Measurements from ENCODE around the gene BCKDHA. TPM values are rescaled to one million over a fixed set of nuclear protein-coding genes. Genes with fewer than 3 reads are reported as not detected.
"Not testable (repeated sequence)": the region's sequence is repeated elsewhere in the genome, so short reads cannot be mapped to it uniquely, and the experiment has no call there.

The BCKDHA gene
- total and polyA plus RNA-seq, 4 experiments from 2014 or later, result 23.6 to 65.1 (median 43.4) TPM

GRCh38 chr19:41435376-41435775 is 37.8 kb downstream of the BCKDHA start:
- H3K27ac ChIP-seq (ENCODE audit: low read depth, low read length); H3K4me3 Mint-ChIP-seq; H3K9me3 ChIP-seq (ENCODE audit: control insufficient read depth in 1 of 2, low read length in 2 of 2); H3K4me3 ChIP-seq (ENCODE audit: low read length in 2 of 2); H3K9me3 Mint-ChIP-seq; H3K27me3 Mint-ChIP-seq; POLR2A ChIA-PET (ENCODE audit: partially characterized antibody); intact Hi-C loops (cut with micrococcal nuclease); DNase-seq; H3K27me3 ChIP-seq (ENCODE audit: insufficient read depth, low read length): not testable (repeated sequence)
- H3K27ac Mint-ChIP-seq, result peak overlapping the region in 1 of 7 donors; percentile 30
- Histone ChIP-seq H3K4me1 (ENCODE audit: insufficient read depth, low read length) (peaks cover 26% of the 10 kb centered on the region), H3K36me3 (ENCODE audit: insufficient read depth, low read length) (peaks cover 14% of the 10 kb centered on the region)
- H3K36me3 Mint-ChIP-seq, result peaks cover 30 to 33% of the 10 kb centered on the region in 2 donors
- CTCF ChIA-PET (ENCODE audit: partially characterized antibody), result interaction anchor here (2.2 kb wide), 1 partner anchor 13 kb away, joined by 6 read pairs; no protein-coding TSS in a partner anchor
- peaks cover 14 to 22% (median 18%) of the 10 kb centered on the region in 4 donors for H3K4me1 Mint-ChIP-seq

GRCh38 chr19:41435936-41436673 is 38.5 kb downstream of the BCKDHA start:
- Histone ChIP-seq H3K4me1 (ENCODE audit: insufficient read depth, low read length) (peaks cover 25% of the 10 kb centered on the region), H3K36me3 (ENCODE audit: insufficient read depth, low read length) (peaks cover 14% of the 10 kb centered on the region), H3K27ac (ENCODE audit: low read depth, low read length) (no peak overlapping the region), H3K9me3 (ENCODE audit: control insufficient read depth in 1 of 2, low read length in 2 of 2) (no peaks in the 10 kb centered on the region), H3K4me3 (ENCODE audit: low read length in 2 of 2) (no peak overlapping the region), H3K27me3 (ENCODE audit: insufficient read depth, low read length) (no peaks in the 10 kb centered on the region)
- peaks cover 12 to 18% (median 17%) of the 10 kb centered on the region in 4 donors for H3K4me1 Mint-ChIP-seq
- H3K9me3 Mint-ChIP-seq, result no peaks in the 10 kb centered on the region
- no peak for DNase-seq
- no peaks in the 10 kb centered on the region for H3K27me3 Mint-ChIP-seq
- ChIA-PET CTCF (ENCODE audit: partially characterized antibody) (interaction anchor here (1.0 to 2.2 kb wide), 3 partner anchors 13 to 161 kb away, joined by 3 to 6 read pairs (median 4); no protein-coding TSS in a partner anchor), POLR2A (ENCODE audit: partially characterized antibody) (no interaction called here)
- intact Hi-C loops (cut with micrococcal nuclease), result no loop called here
- H3K27ac Mint-ChIP-seq, result no peak overlapping the region
- H3K4me3 Mint-ChIP-seq, result peak overlapping the region in 2 of 8 donors; percentile 15 to 64
- H3K36me3 Mint-ChIP-seq, result peaks cover 26 to 33% of the 10 kb centered on the region in 2 donors

GRCh38 chr19:41436674-41436951 is 39.0 kb downstream of the BCKDHA start:
- Mint-ChIP-seq H3K4me1 (peaks cover 10 to 16% (median 13%) of the 10 kb centered on the region in 4 donors), H3K27me3 (no peaks in the 10 kb centered on the region), H3K27ac (peak overlapping the region in 2 of 7 donors; percentile 23 to 57), H3K36me3 (peaks cover 23 to 29% of the 10 kb centered on the region in 2 donors), H3K9me3 (no peaks in the 10 kb centered on the region), H3K4me3 (peak overlapping the region in 4 of 8 donors; percentile 2 to 64 (median 25))
- ChIA-PET CTCF (ENCODE audit: partially characterized antibody) (interaction anchor here (1.0 to 2.2 kb wide), 3 partner anchors 12 to 161 kb away, joined by 3 to 6 read pairs (median 4); no protein-coding TSS in a partner anchor), POLR2A (ENCODE audit: partially characterized antibody) (interaction anchor here (1.2 kb wide), 1 partner anchor 73 kb away, joined by 3 read pairs; the partner anchor contains the start of gene B9D2)
- Histone ChIP-seq H3K36me3 (ENCODE audit: insufficient read depth, low read length) (peaks cover 13% of the 10 kb centered on the region), H3K4me1 (ENCODE audit: insufficient read depth, low read length) (peaks cover 20% of the 10 kb centered on the region), H3K27ac (ENCODE audit: low read depth, low read length) (no peak overlapping the region), H3K27me3 (ENCODE audit: insufficient read depth, low read length) (no peaks in the 10 kb centered on the region), H3K4me3 (ENCODE audit: low read length in 2 of 2) (no peak overlapping the region), H3K9me3 (ENCODE audit: control insufficient read depth in 1 of 2, low read length in 2 of 2) (no peaks in the 10 kb centered on the region)
- intact Hi-C loops (cut with micrococcal nuclease), result no loop called here
- no peak for DNase-seq

GRCh38 chr19:41437944-41438574 is 40.4 kb downstream of the BCKDHA start:
- Mint-ChIP-seq H3K4me1 (peaks cover 10 to 13% (median 11%) of the 10 kb centered on the region in 4 donors), H3K27ac (peak overlapping the region in 4 of 7 donors; percentile 2 to 88 (median 70)), H3K9me3 (no peaks in the 10 kb centered on the region), H3K36me3 (peaks cover 11 to 17% of the 10 kb centered on the region in 2 donors), H3K27me3 (no peaks in the 10 kb centered on the region), H3K4me3 (peak overlapping the region in 6 of 8 donors; percentile 5 to 80 (median 54))
- ChIA-PET CTCF (ENCODE audit: partially characterized antibody) (interaction anchor here (3.9 kb wide), 1 partner anchor 12 kb away, joined by 39 read pairs; no protein-coding TSS in a partner anchor), POLR2A (ENCODE audit: partially characterized antibody) (interaction anchor here (0.7 to 1.2 kb wide), 3 partner anchors 74 to 175 kb away, joined by 3 to 4 read pairs (median 3); partner anchors contain the start of gene B9D2)
- Histone ChIP-seq H3K36me3 (ENCODE audit: insufficient read depth, low read length) (peaks cover under 1% of the 10 kb centered on the region), H3K4me3 (ENCODE audit: low read length in 2 of 2) (no peak overlapping the region), H3K9me3 (ENCODE audit: control insufficient read depth in 1 of 2, low read length in 2 of 2) (no peaks in the 10 kb centered on the region), H3K4me1 (ENCODE audit: insufficient read depth, low read length) (peaks cover 19% of the 10 kb centered on the region), H3K27ac (ENCODE audit: low read depth, low read length) (no peak overlapping the region), H3K27me3 (ENCODE audit: insufficient read depth, low read length) (no peaks in the 10 kb centered on the region)
- intact Hi-C loops (cut with micrococcal nuclease), result no loop called here
- DNase-seq, result no peak

DNA sequence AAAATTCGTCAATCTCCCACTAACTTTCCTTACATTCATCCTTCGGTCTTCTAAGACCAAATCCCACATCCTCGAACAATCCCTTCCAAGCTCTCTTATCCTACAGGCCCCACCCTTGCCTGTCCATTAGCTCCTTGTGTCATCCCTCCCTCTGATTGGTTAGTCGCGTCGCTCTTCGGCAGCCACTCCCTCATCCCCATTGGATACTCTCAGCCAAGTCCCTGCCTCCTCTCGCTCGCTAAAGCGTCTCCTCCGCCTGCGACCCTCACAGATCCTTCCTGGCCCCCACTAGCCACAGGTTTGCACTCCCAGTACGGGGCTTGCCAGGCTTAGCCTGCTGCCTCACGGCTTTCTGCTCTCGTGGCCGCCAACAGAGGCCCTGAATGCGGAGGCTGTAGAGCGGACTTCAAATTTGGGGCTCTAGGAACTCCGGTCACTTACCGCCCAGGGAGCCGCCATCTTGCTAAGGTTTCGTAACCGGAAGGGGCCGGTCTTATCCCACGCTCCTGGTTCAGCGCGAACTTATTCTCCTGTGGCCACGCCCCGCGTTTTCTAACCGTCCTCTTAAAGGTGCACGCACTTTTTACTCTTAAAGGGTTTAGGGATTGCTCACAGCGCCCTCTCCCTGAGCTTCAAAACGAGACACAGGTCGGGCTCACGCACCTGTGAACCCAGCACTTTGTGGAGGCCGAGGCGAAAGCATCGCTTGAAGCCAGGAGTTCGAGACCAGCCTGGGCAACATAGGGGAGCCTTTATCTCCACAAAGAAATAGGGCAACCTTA is 42.0 kb downstream of the BCKDHA start, which contains the start of gene DMAC2:
Gene DMAC2 (minus strand): TSS at position 472 of the 782 bp plus-strand sequence. CDS start 13 bp downstream, at position 459.
- peak within 1 kb of the TSS; percentile 85 for H3K27ac ChIP-seq (ENCODE audit: low read depth, low read length)
- ChIA-PET POLR2A (ENCODE audit: partially characterized antibody) (interaction anchor here (0.6 to 2.2 kb wide), 20 partner anchors 8 to 776 kb away, joined by 3 to 20 read pairs (median 4); partner anchors contain the start of genes B9D2, CCDC97, HNRNPUL1 and TGFB1), CTCF (ENCODE audit: partially characterized antibody) (interaction anchor here (0.5 to 3.9 kb wide), 15 partner anchors 8 to 646 kb away, joined by 3 to 39 read pairs (median 3); partner anchors contain the start of gene B9D2)
- H3K4me1 ChIP-seq (ENCODE audit: insufficient read depth, low read length), result peaks cover 19% of the 10 kb centered on the region
- Mint-ChIP-seq H3K27ac (peak within 1 kb of the TSS in 4 of 7 donors; percentile 22 to 60 (median 25)), H3K36me3 (peaks cover 8 to 9% of the 10 kb centered on the region in 2 donors), H3K4me3 (peak within 1 kb of the TSS in 3 of 8 donors; percentile 5 to 80 (median 27)), H3K4me1 (peaks cover 6 to 11% (median 10%) of the 10 kb centered on the region in 4 donors), H3K9me3 (no peaks in the 10 kb centered on the region), H3K27me3 (peaks cover 6 to 7% of the 10 kb centered on the region in 2 donors)
- intact Hi-C loops (cut with micrococcal nuclease), result loop anchor here (1.0 to 2.0 kb wide), 5 partner anchors 12 to 235 kb away; partner anchors contain the start of genes B3GNT8, BCKDHA and EXOSC5
- no peaks in the 10 kb centered on the region for H3K36me3 ChIP-seq (ENCODE audit: insufficient read depth, low read length)
- peak within 1 kb of the TSS; percentile 80 to 93 for H3K4me3 ChIP-seq (ENCODE audit: low read length in 2 of 2)
- no peaks in the 10 kb centered on the region for H3K27me3 ChIP-seq (ENCODE audit: insufficient read depth, low read length)
- H3K9me3 ChIP-seq (ENCODE audit: control insufficient read depth in 1 of 2, low read length in 2 of 2), result no peaks in the 10 kb centered on the region
- DNase-seq, result peak; percentile 87 to 97 (median 92)

GRCh38 chr19:41441321-41441945 is 43.8 kb downstream of the BCKDHA start:
- Mint-ChIP-seq H3K27ac (peak overlapping the region in 2 of 7 donors; percentile 12 to 72), H3K36me3 (peaks cover 7% of the 10 kb centered on the region in 2 donors), H3K9me3 (peaks cover 0 to 1% (median 0%) of the 10 kb centered on the region in 8 donors), H3K4me3 (no peak overlapping the region), H3K4me1 (peaks cover 4 to 11% (median 9%) of the 10 kb centered on the region in 4 donors), H3K27me3 (peaks cover 7 to 9% of the 10 kb centered on the region in 2 donors)
- Histone ChIP-seq H3K36me3 (ENCODE audit: insufficient read depth, low read length) (no peaks in the 10 kb centered on the region), H3K27me3 (ENCODE audit: insufficient read depth, low read length) (no peaks in the 10 kb centered on the region), H3K4me3 (ENCODE audit: low read length in 2 of 2) (no peak overlapping the region), H3K27ac (ENCODE audit: low read depth, low read length) (no peak overlapping the region), H3K9me3 (ENCODE audit: control insufficient read depth in 1 of 2, low read length in 2 of 2) (no peaks in the 10 kb centered on the region), H3K4me1 (ENCODE audit: insufficient read depth, low read length) (peaks cover 19% of the 10 kb centered on the region)
- intact Hi-C loops (cut with micrococcal nuclease), result loop anchor here (2.0 kb wide), 2 partner anchors 87 to 237 kb away; no protein-coding TSS in a partner anchor
- no peak for DNase-seq
- ChIA-PET POLR2A (ENCODE audit: partially characterized antibody) (no interaction called here), CTCF (ENCODE audit: partially characterized antibody) (interaction anchor here (0.6 kb wide), 1 partner anchor 10 kb away, joined by 3 read pairs; no protein-coding TSS in a partner anchor)

Data from CD4-positive, alpha-beta memory T cell (primary cell).